HG02571 (cell line): Measurements from ENCODE around the gene CARNS1.

ENCODE experiments used
- ATAC-seq: cut with Tn5 transposase; IDR thresholded peaks from one replicate; pipeline ENCODE4 v1.9.1; 2021; ENCODE audit warnings: mild to moderate bottlenecking, moderate library complexity; ENCODE audit not compliant: unreplicated experiment

The CARNS1 gene

DNA sequence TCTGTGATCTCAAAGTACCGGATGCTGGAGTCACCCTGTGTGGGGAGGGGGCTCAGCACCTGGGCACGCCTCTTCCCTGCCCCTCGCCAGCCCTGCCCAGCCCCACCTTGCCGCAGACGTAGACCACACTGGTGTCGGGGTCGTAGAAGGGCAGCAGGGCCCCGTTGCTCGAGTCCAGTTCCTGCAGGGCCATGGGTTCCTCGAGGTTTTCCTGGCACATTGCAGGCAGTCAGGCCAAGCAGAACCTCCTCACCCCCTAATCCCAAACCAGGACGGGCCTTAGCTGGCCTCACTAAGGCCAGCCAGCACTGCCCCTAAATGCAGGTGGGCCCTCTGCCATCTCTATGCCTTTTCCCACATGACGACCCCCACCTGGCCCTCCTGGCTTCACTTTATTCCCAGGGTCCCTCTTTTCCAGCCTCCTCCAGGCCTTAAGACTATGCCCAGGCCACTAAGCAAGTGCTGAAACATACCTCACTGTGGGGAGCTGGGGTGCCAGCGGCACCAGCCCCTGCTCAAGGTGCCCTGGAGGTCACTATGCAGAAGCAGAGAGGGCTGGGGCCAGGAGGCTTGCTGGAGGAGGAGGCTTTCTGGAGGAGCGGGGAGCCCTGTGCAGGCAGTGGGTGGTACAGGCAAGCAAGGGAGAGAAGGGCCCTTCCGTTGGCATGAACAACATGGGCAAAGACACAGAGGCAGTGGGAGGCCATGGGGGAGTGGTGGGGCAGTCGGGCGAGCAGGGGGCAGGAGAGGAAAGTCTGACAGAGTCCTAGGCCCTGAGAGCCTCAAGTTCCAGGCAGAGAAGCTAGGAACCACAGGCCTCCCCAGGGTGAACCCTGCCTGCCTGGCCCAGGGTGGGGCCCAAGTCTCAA is 25.0 kb downstream of the CARNS1 start:
- ATAC-seq: no peak

DNA sequence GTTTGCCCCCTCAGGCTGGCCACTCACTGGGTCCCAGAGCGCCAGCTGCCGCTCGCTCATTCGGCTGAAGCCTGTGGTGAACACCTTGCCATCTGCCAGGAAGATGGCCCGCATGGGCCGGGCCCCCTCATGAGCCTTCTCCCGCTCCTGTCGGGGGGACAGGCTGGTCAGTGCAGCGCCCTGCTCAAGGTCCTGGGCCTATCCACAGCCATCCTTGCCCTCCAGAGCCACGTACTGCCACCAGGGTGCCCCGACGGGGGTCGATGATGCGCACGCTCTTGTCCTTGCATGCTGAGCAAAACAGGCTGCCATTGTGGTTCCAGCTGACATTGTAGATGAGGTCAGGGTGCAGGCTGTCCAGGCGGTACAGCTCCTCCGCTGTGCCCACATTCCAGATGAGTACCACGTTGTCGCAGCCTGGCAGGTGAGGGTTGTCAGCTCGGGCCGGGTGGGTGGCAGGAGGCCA is 25.7 kb downstream of the CARNS1 start:
- no peak for ATAC-seq

DNA sequence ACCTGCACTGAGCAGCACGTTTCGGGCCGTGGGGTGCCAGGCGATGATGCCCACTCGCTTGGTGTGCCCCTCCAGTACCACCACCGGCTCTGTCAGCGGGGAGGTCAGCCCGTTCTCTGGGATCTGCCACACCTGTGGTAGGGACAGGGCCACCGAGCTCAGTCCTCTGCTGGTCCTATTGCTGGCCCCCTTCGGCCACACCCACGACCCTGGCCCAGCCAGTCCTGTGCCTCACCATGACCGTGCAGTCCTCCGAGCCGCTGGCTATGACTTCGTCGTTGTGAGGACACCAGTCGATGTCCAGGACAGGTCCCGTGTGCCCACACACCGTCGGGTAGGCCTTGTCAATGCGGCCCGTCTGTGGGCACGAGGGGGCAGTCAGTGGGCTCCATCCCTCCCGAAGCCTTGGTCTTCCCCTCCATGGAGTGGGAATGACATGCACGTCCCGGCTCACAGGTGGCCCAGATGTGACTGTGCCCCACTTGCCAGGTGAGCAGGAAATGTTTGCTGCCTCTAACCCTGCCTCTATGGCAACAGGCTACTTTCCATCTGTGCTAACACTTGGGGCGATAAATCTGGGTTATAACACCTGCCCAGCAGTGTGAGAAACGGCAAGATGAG is 26.4 kb downstream of the CARNS1 start:
- ATAC-seq: no peak

DNA sequence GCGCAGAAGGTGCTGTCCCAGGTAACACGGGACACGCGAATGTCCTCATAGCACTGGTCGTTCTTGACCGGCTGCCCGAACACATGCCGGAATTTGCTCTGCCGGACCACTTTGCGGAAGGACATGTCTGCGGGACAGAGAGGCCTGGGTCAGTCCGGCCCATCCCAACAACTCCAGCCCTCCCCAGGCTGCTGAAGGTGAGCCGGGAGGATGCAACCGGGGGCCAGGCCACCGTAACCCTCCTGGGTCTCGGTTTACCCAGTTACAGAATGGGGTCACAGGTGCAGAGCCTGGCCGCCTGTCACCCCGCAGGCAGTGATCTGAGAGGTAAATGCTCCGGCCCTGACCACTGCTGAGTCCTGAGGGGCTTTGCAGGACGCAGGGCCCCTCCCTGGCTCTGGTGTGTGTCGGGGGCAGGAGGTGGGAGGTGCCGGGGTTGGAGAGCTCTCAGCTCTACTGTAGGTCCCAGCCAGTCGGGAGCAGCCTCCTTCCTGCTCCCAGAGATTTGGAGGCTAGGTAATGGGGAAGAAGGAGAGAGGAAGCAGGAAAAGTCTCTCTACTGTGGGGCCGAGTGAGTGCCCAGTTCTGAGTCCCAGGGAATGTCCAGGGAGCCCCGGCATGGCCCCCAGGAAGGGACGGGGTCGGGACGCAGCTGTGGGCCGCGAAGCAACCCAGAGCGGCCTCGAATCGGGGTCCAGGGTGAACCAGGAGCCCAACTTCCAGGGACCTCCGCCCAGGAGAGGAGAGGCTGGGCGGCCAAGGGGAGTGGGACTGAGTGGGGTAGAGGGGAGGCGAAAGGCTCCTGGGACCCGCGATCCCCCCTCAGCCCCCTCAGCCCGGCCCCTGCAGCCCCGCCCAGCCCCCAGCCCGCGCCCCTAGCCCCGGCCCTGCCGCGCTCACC is 27.3 kb downstream of the CARNS1 start:
- ATAC-seq: no peak

DNA sequence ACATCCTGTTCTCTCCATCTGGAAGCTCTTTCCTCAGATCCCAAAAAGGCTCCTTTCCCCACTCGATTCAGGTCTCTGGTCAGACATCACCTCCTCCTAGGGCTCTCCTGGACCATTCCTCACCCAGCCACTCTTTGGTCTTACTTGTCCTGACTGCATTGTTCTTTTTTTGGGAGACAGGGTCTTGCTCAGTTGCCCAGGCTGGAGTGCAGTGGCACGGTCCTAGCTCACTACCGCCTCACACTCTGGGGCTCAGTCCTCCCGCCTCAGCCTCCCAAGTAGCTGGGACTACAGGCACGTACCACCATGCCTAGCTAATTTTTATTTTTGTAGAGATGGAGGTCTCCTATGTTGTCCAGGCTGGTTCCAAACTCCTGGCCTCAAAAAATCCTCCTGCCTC is 30.0 kb downstream of the CARNS1 start:
- ATAC-seq: no peak

DNA sequence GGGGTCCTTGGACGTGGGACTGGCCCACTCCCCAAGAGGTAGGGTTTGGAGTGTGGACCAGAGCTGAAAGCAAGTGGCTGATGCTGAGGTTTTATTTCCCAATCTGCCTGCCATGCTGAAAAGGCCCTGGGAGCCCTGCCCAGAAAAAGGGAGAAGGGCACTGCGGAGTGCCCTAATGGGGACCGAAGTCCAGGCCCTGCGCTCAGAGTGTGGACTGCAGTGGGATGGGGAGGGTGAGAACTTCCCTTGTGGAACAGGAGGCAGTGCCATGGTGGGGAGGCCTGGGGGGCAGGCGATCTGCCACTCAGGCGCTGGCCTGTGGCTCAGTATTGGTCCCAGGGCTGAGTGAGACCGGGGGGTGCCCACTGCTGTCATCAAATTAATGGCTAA is 32.7 kb downstream of the CARNS1 start:
- no peak for ATAC-seq

DNA sequence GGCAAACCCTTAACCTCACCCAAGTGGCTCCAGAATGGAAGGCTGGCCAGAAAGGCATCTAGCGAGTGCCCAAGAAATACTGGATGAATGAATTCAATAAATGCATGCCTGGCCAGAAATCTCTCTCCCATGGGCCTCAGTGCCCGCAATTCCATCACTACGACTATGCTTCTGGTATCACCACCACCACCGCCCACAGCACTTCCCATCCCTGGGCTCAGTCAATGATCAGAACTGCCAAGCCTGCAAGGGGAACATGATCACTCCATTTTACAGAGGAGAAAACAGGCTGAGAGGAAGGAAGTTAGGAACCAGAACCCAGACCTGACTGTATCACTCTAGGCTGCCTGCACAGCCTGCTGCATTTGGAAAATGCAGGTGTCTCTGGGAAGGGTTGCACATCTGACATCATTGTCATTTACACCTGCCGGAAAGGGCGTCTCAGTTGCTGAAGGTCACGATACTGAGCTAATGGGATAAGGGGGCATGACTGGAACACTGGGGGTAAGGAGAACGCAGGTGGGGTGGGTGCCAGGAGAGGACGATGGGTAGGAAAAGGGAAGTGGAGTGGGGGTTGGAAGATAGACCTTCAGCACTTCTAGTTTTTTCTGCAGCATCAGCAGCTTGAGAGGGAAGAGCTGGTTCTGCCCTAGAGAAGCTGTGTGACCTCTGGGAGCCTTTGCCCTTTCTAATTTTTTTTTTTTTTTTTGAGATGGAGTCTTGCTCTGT is 33.8 kb downstream of the CARNS1 start:
- no peak for ATAC-seq

DNA sequence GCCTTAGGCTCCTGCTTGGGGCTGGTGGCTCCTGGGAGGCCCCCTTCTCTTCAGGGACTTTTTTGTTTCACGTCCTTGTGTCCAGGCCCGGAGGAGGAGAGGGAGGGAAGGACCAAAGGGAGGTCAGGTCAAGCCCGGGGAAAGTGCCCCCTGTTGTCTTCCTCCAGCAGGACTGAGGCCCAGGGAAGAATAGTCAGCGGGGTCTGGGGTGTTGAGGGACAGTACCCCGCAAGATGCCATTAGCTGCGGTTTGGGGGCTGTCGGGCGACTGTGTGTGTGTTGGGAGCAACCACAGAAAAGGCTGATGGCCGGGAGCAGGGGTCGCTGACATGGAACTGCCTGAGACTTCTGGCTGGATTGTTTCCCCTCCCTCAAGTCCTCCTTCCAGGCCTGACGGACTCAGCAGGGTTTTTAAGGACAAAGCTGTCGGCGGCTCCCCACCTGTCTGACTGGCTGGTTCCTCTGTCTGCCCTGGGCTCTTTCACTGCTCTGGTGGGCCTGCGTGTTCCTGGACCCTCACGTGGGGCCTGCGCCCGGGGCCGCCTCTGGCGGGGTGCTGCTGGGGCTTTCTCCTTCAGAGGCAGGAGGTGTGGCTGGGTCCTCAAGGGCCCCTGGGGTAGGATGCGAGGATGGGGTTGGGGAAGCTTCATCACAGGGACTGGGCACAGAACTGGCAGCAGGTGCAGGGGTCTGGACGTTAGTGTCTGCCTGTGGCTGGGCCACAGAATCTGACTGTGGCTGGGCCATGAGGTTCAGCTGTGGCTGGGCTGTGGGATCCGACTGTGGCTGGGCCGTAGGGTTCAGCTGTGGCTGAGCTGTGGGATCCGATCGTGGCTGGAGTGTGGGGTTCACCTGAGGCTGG is 35.5 kb downstream of the CARNS1 start:
- ATAC-seq: no peak

DNA sequence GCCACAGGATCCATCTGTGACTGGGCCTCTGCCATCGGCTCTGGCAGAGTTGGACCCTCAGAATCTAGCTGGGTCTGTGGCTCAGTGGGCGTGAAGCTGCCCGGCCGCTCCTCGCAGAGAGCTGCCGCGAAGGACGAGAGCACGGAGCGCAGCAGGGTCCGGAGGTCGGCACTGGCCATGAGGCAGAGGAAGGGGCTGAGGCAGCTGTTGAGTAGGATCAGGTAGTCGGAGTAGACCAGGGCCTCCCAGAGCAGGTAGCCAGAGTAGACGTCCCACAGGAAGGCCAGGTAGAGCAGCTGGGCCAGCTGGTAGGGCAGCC is 36.1 kb downstream of the CARNS1 start:
- ATAC-seq: no peak

DNA sequence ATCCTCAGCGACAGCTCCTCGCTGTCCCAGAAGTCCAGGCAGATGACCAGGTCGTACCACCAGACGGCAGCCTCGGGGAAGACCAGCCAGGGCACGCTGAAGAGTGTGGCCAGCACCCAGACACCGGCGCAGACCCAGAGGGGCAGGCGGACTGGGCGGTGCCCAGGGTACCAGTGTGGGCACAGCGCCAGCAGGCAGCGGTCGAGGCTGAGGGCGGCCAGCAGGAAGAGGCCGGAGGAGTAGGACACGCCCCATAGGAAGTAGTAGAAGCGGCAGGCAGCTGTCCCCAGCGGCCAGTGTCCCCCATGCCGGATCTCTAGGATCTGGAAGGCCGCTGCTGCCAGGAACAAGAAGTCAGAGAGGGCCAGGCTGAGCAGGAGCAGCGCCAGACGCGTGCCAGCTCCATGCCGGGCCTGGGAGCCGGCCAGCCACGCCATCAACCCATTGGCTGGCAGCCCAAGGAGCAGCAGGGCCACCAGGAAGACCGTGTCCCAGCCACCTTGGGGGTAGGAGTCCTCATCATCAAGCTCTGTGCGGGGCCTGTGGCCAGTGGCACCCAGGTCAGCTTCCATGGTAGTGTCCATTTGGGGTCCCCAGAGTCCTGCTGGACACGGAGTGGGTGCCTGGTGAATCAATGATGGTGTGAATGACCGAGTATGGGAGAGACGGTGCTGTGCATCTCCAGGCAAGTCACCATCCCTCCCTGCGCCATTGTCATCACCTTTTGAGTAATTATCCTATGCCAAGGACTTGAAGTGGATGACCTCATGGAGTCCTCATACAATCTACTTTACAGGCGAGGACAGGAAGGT is 36.9 kb downstream of the CARNS1 start, which contains the start of gene GPR152:
GPR152 (minus strand) TSS at position 589 of the 812 bp plus-strand sequence; CDS start at position 584, 5 bp downstream.
- no peak for ATAC-seq

DNA sequence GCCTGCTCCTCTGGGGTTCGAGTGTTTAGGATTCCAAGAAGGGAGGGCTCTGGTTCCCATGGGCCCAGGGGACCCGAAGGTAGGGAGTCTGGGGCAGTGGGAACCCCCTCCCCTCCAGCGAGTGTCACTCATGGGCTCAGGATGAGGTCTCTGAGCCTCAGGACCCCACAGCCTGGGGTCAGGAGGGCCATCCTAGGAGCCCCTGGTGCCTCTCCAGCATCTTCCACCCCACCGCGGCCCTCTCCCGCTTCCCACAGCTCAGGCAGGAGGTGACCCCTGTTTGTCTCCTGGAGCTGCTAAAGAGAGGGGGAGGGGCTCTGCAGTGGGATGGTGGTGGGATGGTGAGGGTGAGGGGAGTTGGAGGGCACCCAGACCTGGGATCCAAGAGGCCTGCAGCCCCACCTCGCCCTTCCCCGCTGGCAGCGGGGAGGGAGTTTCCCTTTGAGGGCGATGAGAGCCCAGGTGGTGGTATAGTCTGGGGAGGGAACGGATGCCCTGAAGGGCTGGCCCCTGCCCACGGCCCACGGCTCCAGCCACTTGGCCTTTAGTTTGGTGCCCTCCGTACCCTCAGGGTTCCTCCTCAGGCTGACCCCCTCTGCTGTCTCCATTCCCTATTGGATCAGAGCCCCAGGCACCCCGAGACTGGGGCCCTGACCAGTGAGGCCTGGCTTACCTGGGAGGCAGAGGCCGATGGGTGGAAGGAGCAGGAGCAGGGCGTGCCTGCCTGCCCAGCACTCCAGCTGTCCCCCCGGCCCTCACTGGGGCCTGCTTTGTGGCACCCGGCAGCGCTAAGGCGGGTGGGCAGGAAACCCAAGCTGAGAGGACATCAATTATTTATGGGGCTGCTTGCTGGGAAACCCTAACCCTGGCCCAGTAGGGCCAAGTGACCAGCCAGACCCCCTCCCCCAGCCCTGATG is 38.6 kb downstream of the CARNS1 start:
- no peak for ATAC-seq

DNA sequence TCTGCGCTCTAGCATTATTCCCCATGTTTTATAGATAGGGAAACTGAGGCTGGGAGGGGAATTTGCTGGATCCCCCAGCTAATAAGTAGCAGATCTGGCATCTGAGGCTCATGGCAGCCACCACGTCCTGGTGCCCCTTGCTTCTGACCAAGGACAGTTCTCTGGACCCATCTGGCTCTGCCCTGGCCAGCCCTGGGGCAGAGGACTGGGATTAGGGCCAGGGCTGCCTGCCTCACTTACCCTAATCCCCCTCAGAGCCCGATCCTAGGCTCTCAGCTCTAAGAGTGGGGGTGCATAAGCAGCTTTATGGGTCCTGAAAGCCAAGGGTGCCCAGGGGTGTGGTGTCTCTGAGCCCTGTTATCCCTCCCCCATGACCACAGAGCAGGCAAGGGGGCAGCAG is 39.6 kb downstream of the CARNS1 start, which contains the start of gene CABP4:
CABP4 (plus strand) TSS at position 301 of the 400 bp plus-strand sequence; CDS start at position 371, 70 bp downstream.
- ATAC-seq: no peak

DNA sequence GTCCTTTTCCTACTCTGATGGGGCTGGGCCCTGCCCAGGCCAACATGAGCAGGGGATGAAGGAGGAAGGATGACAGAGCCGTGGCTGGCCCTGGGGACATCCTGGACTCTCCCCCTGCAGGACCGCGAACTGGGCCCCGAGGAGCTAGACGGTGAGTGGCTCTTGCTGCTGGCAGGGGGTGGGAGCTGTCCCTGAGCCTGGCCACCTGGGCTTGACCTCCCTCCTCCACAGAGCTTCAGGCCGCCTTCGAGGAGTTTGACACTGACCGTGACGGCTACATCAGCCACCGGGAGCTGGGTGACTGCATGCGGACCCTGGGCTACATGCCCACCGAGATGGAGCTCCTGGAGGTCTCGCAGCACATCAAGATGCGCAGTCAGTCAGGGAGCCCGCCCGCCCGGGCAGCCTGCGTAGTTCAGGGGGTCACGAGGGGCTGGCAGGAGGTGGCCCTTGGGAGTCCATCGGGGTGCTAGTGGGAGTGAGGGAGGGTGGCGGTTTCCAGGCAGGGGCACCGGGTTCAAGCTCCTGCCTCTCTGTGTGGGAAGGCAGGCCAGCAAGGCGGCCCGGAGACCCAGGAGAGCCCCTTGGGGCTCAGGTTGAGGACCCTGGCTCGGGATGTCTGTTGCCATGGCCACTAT is 40.7 kb downstream of the CARNS1 start:
- no peak for ATAC-seq

DNA sequence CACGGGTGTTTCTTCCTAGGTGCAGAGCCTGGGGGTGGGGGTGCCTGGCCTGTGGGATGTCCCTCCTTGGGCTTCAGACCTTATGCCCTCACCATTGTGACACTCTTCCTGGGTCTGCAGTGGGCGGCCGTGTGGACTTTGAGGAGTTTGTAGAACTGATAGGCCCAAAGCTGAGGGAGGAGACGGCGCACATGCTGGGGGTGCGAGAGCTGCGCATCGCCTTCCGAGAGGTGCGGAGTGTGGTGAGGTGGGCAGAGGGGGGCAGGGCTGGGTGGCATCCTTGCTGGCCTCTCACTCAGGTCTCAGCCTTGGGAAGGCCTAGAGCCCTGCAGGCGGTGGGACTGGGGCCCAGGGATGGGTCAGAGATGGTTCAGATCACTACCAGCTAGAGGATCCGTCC is 42.0 kb downstream of the CARNS1 start:
- ATAC-seq: no peak

DNA sequence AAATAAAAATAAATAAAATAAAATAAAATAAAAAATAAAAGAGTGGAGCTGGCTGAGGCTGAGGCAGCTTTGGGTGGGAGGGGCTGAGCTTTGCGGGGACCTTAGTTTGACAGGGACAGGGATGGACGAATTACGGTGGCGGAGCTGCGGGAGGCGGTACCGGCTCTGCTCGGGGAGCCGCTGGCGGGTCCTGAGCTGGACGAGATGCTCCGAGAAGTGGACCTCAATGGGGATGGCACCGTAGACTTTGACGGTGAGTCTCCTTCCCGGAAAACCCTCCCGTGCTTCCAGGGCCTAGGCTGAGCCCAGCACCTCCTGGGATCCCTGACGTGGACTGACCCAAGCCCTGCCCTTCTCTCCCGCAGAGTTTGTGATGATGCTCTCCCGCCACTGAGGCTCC is 42.8 kb downstream of the CARNS1 start:
- ATAC-seq: no peak

DNA sequence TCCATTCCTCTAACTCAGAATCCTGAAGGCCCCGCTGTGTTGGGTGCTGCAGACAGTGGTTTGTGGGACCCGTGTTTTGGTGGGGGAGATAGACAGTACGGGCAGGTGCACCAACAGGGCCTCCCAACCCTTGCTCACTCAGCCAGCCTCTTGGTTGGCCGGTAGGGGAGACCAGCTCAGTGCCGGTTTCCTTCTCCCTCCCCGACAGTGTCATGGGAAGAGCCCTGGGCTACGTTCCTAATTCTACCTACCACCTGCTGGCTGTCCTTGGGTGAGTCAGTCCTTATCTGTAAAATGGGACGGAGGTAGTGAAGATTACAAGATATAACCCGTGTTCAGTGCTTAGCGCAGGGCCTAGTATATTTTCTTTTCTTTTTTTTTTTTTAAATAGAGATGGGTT is 47.7 kb downstream of the CARNS1 start:
- no peak for ATAC-seq

DNA sequence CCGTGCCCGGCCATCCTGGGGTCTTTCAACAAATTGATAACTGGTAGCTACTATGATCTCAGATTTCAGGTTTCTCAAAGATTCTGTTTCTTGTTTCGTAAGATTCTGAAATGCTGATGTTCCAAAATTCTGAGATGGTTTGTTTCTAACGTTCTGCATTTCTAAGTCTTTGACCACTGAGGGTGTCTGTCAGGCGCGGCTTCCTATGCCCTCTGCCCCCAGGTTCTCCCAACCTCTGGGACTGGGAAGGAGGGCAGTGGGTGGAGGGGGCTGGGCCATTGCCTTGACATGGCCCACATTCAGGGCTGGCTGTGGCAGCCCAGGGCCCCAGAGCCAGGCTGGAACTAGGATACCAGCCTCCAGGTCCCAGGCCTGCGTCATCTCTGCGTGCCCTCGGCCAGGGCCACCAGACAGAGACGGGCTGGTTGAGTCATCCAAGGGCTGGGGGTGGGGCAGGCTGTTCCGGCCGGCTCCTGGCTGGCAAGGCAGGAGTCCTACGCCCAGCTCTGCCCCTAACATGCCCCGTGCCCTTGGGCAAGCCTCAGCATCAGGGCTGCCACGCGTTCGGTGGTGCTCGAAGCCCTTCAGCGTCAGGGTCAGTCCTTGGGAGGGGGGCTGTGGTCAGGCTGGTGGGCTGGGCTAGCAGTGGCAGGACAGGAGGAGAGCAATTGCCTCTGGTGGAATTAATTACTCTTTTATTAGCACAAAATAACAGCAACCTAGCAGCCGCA is 48.4 kb downstream of the CARNS1 start:
- no peak for ATAC-seq
